Breast epithelium (tissue), 4 donors: ENCODE data around the gene CSMD2. TPM values are rescaled to one million over a fixed set of nuclear protein-coding genes. Genes with fewer than 3 reads are reported as not detected.

ENCODE experiments used
- DNase-seq, 2 donors: peaks; one replicate each; pipeline ENCODE4 v3.0.0-alpha.2; 2019; ENCODE audit warnings: low spot score in 2 of 2
- H3K27ac ChIP-seq, 2 donors: fragments of 200-600 bp; sonication (generic) in 1 of 2; one replicate each; pipeline ENCODE4 v1.5.1; 2016 to 2019; ENCODE audit warnings: mild to moderate bottlenecking in 1 of 2
- H3K27me3 ChIP-seq, 2 donors: fragments of 200-600 bp; sonication (generic) in 1 of 2; one replicate each; pipeline versions ENCODE4 v1.5.1 to v1.6.0; 2017 to 2019; ENCODE audit warnings: control low read depth in 1 of 2, mild to moderate bottlenecking in 1 of 2
- H3K36me3 ChIP-seq: fragments of 200-600 bp; one replicate; pipeline ENCODE4 v1.5.1; 2019
- H3K4me1 ChIP-seq, 2 donors: fragments of 200-600 bp; sonication (generic); one replicate each; pipeline ENCODE4 v1.5.1; 2016 to 2019; ENCODE audit warnings: control low read depth in 1 of 2
- H3K4me3 ChIP-seq, 3 donors: fragments of 200-600 bp; sonication (generic); 1 replicate in 2 of 3; 2 replicates in 1 of 3; pipeline ENCODE4 v1.5.1; 2016 to 2019; ENCODE audit warnings: mild to moderate bottlenecking in 3 of 3, moderate library complexity in 2 of 3
- H3K9me3 ChIP-seq, 2 donors: fragments of 200-600 bp; sonication (generic) in 1 of 2; one replicate each; pipeline ENCODE4 v1.5.1; 2016 to 2019; ENCODE audit warnings: control low read depth in 1 of 2
- CTCF ChIP-seq, 3 donors: fragments of 450-650 bp; IDR thresholded peaks; one replicate each; pipeline ENCODE4 v1.5.1; 2016 to 2017; ENCODE audit warnings: antibody characterized with exemption in 3 of 3, mild to moderate bottlenecking in 3 of 3, moderate library complexity in 3 of 3
- POLR2A ChIP-seq: fragments of 450-650 bp; IDR thresholded peaks from one replicate; pipeline ENCODE4 v1.6.1; 2016; ENCODE audit warnings: antibody characterized with exemption, mild to moderate bottlenecking, moderate library complexity
- POLR2AphosphoS5 ChIP-seq, 3 donors: sonication (generic); formaldehyde crosslinking; IDR thresholded peaks; one replicate each; pipeline ENCODE4 v1.6.1; 2017; ENCODE audit warnings: antibody characterized with exemption in 3 of 3
- intact Hi-C: fragments of 100-400 bp; cut with DNase I; formaldehyde crosslinking; loops from one replicate; pipeline ENCODE4 v1.15.1; 2023; ENCODE audit warnings: low total_unique reads
- total RNA-seq, 3 donors: library from RNA; depleted of rRNA; stranded (reverse); fragments of >200 nt; gene quantifications; one replicate each; pipeline ENCODE4 v1.1.0, GENCODE V29; 2016

CSMD2 gene
- total RNA-seq, 3 donors from 2014 or later, result 0.33 to 2.6 (median 0.44) TPM

GRCh38 chr1:33962061-33962460 is 203.0 kb downstream of the CSMD2 start:
- intact Hi-C loops, result no loop called here
- DNase-seq, result no peak
- TF ChIP-seq CTCF (IDR thresholded peaks at IDR 0.05), result no peak
- TF ChIP-seq POLR2AphosphoS5 (IDR thresholded peaks at IDR 0.05), result no peak
- no peak for TF ChIP-seq POLR2A
- no peak overlapping the region for H3K4me3 ChIP-seq
- no peaks in the 10 kb centered on the region for H3K4me1 ChIP-seq
- no peak overlapping the region for H3K27ac ChIP-seq
- no peaks in the 10 kb centered on the region for H3K36me3 ChIP-seq
- H3K9me3 ChIP-seq, result no peaks in the 10 kb centered on the region
- no peaks in the 10 kb centered on the region for H3K27me3 ChIP-seq

DNA sequence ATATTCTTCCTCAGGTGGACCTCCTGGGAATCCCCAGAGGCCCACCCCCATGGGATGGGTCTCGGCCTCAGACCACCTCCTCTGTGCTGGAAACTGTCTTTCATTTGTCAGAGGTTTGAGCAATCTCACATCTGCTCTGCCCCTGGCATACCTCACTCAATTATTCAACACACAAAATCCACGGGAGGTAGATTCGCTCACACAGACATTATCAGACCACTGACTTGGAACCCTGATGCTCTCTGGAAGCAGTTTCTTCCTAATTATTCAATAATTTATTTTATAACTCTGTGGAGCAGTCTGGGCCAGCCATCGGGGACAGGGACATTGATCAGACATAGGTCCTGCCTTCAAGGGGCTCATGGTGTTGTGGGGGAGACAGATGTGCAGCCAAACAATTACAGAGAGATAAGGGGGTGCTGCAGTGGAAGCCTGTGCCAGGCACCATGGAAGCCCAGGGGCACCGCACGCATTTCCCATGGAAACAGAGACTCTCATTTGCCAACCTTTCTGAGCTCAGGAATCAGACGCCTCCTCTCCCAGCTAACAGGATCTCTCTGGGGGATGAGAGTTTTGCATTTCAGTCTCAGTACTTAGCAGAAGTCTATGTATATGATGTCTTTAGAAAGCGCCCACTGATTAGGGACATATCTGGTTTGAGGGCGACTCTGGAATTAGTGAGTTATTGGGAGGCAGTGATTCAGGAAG is 204.7 kb downstream of the CSMD2 start:
- Histone ChIP-seq H3K27me3 (no peaks in the 10 kb centered on the region), H3K9me3 (no peaks in the 10 kb centered on the region), H3K4me3 (no peak overlapping the region), H3K4me1 (no peaks in the 10 kb centered on the region), H3K36me3 (no peaks in the 10 kb centered on the region), H3K27ac (no peak overlapping the region)
- DNase-seq, result no peak
- TF ChIP-seq POLR2A (no peak), POLR2AphosphoS5 (IDR thresholded peaks at IDR 0.05) (no peak), CTCF (IDR thresholded peaks at IDR 0.05) (no peak)
- intact Hi-C loops, result no loop called here

- Histone ChIP-seq H3K36me3 (no peaks in the 10 kb centered on the region), H3K4me3 (no peak overlapping the region), H3K27ac (no peak overlapping the region), H3K27me3 (peaks cover 0 to 3% of the 10 kb centered on the region in 2 donors), H3K9me3 (no peaks in the 10 kb centered on the region), H3K4me1 (no peaks in the 10 kb centered on the region)
- TF ChIP-seq POLR2AphosphoS5 (IDR thresholded peaks at IDR 0.05) (no peak), POLR2A (no peak), CTCF (IDR thresholded peaks at IDR 0.05) (no peak)
- DNase-seq, result no peak
- intact Hi-C loops, result no loop called here
Observed at GRCh38 chr1:33957854-33958253, 207.2 kb downstream of the CSMD2 start.

- TF ChIP-seq POLR2AphosphoS5 (IDR thresholded peaks at IDR 0.05) (no peak), CTCF (IDR thresholded peaks at IDR 0.05) (no peak), POLR2A (no peak)
- peaks cover 0 to 3% of the 10 kb centered on the region in 2 donors for H3K27me3 ChIP-seq
- DNase-seq, result no peak
- no peak overlapping the region for H3K4me3 ChIP-seq
- H3K27ac ChIP-seq, result no peak overlapping the region
- no peaks in the 10 kb centered on the region for H3K4me1 ChIP-seq
- H3K9me3 ChIP-seq, result no peaks in the 10 kb centered on the region
- intact Hi-C loops, result no loop called here
- H3K36me3 ChIP-seq, result no peaks in the 10 kb centered on the region
Observed at GRCh38 chr1:33955096-33955495, 209.9 kb downstream of the CSMD2 start.

DNA sequence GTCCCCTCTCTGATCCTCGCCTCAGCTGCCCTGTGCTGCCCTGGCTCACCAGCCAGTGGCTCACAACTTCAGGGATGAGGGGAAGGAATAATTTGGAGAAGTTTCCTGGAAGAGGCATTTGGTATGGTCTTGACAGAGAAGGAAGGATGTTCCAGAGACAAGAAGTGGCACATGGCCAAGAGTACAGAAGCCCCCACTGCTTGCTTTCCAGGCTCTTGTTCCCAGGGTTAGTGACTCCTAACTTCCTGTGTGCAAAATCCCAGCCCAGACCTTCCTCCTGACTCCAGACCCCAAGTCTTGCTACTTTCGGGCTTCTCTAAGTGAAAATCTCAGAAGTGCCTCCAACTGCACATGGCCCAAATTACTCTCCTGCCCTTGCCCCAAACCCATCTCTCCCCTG is 215.5 kb downstream of the CSMD2 start:
- TF ChIP-seq POLR2AphosphoS5 (IDR thresholded peaks at IDR 0.05), result no peak
- no peak for TF ChIP-seq POLR2A
- no peak for TF ChIP-seq CTCF (IDR thresholded peaks at IDR 0.05)
- H3K9me3 ChIP-seq, result no peaks in the 10 kb centered on the region
- intact Hi-C loops, result no loop called here
- H3K4me3 ChIP-seq, result no peak overlapping the region
- no peak for DNase-seq
- H3K36me3 ChIP-seq, result no peaks in the 10 kb centered on the region
- H3K27me3 ChIP-seq, result peaks cover 0 to 3% of the 10 kb centered on the region in 2 donors
- no peak overlapping the region for H3K27ac ChIP-seq
- no peaks in the 10 kb centered on the region for H3K4me1 ChIP-seq
